A375 (cell line): Measurements from ENCODE around the gene QRICH2. TPM values are rescaled to one million over a fixed set of nuclear protein-coding genes. Genes with fewer than 3 reads are reported as not detected.

Experiments used
- small RNA-seq: library from RNA; depleted of rRNA; stranded (forward); fragments of <200 nt; gene quantifications from one replicate; pipeline ENCODE3, GENCODE V24; 2014
- total RNA-seq: library from RNA; depleted of rRNA; stranded (reverse); fragments of >200 nt; shearing (Covaris generic); gene quantifications from 2 replicates; pipeline ENCODE4 v1.2.3, GENCODE V29; 2014; rRNA removed

Gene QRICH2, protein sequence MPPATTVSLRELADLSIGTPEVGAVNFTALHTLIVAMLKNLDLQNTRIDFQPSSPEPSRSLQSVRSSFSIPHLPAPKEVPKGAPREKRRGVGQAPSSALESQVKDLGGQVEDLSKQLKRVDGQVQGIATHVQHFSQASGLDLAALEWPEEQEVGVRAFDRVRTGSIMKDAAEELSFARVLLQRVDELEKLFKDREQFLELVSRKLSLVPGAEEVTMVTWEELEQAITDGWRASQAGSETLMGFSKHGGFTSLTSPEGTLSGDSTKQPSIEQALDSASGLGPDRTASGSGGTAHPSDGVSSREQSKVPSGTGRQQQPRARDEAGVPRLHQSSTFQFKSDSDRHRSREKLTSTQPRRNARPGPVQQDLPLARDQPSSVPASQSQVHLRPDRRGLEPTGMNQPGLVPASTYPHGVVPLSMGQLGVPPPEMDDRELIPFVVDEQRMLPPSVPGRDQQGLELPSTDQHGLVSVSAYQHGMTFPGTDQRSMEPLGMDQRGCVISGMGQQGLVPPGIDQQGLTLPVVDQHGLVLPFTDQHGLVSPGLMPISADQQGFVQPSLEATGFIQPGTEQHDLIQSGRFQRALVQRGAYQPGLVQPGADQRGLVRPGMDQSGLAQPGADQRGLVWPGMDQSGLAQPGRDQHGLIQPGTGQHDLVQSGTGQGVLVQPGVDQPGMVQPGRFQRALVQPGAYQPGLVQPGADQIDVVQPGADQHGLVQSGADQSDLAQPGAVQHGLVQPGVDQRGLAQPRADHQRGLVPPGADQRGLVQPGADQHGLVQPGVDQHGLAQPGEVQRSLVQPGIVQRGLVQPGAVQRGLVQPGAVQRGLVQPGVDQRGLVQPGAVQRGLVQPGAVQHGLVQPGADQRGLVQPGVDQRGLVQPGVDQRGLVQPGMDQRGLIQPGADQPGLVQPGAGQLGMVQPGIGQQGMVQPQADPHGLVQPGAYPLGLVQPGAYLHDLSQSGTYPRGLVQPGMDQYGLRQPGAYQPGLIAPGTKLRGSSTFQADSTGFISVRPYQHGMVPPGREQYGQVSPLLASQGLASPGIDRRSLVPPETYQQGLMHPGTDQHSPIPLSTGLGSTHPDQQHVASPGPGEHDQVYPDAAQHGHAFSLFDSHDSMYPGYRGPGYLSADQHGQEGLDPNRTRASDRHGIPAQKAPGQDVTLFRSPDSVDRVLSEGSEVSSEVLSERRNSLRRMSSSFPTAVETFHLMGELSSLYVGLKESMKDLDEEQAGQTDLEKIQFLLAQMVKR (N-terminal part only)
- total RNA-seq: 0.60 and 1.4 TPM in 2 replicates

DNA sequence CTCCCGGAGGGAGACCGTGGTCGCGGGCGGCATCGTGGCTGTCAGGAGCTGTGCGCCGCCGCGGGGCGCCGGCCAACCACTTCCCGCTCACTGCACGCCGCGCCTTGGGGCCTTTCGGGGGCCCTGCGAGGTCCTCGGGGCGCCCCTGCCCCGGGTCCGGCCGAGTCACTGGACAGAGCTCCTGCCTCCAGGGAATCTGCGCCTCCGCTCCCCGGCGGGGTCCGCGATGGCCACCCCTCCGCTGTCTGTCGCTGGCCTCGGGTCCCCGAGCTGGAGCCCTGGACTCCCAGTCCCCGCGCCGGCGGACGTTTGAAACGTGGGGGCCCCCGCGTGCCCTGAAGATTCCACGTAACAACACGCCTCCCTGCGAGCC lies at the start of gene QRICH2:
Gene QRICH2 (minus strand): TSS at position 311 of the 373 bp plus-strand sequence. CDS start 278 bp downstream, at position 33.

DNA sequence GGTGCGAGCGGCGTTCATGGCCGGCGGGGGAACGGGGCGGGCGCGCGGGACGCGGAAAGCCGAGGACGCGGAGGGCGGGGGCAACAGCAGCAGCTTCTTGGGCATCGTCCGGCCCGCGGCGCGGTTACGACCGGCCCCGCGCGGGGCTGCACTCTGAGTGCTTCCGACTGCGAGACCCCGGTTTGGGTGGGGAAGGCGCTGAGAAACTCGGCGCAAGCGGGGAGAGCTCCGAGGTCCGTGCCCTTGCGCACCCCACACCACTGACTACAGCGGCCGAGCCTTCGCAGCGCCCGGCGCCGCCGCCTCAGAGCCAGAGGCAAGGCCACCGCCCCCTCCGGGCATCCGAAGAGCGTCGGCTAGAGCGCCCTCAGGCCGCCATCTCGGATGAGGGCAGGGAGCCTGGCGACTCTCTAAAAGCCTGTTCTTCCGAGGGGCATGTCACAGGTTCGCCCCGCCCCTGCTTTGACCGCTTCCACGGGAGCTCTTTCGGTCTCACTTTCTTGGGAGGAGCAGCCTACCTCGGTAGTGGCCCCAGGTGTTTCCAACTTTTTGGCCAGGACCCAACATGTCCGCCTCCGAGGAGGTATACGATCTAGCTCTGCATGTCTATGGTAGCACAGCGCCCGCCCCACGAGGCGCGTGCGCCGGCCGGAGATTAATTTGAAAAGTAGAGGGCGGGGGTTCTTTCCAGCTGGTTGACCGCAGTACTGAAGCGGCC lies 45.7 kb upstream of the QRICH2 start, which contains the start of gene PRPSAP1:
Gene PRPSAP1 (minus strand): TSS at position 318 of the 718 bp plus-strand sequence. CDS start 213 bp downstream, at position 105.

DNA sequence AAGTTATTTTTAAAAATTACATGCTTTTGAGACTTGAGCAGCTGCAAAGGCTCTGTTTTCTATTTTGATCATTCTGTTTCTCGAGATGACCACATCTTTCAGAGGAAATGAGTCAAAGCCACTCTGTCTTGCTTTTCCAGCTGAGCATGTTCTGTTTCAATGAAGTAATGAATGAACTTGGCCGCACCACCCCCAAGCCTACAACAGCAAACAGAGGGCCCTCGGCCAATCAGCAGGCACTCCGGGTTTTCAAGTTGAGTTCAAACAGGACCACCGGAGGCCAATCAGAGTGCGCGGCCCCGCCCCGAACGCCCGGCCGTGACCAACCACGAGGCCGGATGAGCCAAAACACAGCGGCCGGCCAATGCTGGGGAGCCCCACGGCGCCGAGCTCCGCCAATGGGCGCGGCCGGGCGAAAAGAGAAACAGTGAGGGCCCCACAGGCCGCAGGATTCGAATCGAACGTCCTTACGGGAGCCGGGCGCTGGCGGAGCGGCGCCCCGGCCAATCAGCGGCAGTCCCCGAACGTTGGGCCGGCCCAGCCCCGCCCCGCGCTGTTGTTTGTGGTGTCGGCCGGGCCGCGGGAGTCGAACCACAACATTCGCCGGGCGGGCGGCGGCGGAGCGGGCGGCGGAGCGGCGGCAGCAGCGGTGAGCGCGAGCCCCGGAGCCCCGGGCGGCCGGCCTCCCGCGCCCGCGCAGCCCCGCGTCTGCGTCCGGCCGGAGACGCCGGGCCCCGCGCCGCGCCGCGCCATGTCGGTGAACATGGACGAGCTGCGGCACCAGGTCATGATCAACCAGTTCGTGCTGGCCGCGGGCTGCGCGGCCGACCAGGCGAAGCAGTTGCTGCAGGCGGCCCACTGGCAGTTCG lies 43.1 kb downstream of the QRICH2 start, which contains the start of gene UBALD2:
Gene UBALD2 (plus strand): TSS at position 594 of the 869 bp plus-strand sequence. CDS start 158 bp downstream, at position 752.

DNA sequence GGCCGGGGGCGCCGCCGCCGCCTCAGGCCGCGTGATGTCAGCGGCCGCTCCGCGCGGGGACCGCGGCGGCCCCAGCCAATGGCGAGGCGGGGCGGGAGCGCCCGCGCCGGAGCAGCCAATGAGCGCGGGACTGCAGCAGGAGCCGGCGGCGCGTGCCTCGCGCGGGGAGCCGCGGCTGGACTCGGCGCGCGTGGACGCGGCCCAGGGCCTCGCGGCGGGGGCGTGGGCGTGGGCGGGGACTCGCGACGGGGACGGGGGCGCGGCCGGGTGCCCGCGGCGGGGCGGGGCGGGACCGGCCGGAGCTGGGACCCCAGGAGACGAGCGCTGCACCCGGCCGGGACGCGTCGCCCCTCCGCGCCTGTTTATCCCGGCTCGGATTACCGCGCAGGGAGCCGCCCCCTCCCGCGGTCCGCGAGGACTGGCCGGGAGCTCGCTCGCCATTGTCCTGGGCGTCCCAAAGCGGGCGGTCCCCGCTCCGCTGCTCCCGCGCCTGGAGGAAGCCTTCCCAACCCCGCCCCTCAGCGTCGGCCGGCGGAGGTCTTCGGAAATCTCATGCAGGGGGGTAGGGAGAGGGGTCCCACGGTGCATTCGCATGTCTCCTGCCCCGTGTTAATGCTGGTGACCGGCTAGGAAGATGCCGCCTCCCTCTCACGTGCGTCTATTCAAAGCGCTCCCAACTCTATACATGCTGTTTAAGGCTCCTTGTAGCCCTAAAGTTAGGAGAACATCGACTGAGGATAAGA lies 67.4 kb downstream of the QRICH2 start, which contains the start of gene RNF157:
Gene RNF157 (minus strand): TSS at position 33 of the 743 bp plus-strand sequence. CDS start 253 bp downstream, outside the sequence.

Small RNAs within 50 kb of the gene (small RNA-seq; reads per million reads assigned to genes)
- not detected for gene RF00019
- gene RNU6-24P: not detected

Other genes starting within 250 kb of the QRICH2 start
- gene SRP68, start 235.8 kb downstream of the QRICH2 start, total RNA-seq: 23.8 and 30.2 TPM in 2 replicates
- gene GALR2, start 233.5 kb downstream of the QRICH2 start, total RNA-seq: 0.32 TPM in 1 of 2 replicates, not detected in the other
- 0.29 TPM in 1 of 2 replicates, not detected in the other for gene ZACN, start 229.1 kb downstream of the QRICH2 start, total RNA-seq
- gene EXOC7, start 204.5 kb downstream of the QRICH2 start, total RNA-seq: 65.9 and 70.1 TPM in 2 replicates
- gene FOXJ1, start 167.0 kb downstream of the QRICH2 start, total RNA-seq: 0.19 TPM in 1 of 2 replicates, not detected in the other
- gene RNF157, start 67.8 kb downstream of the QRICH2 start, total RNA-seq: 10.0 and 12.1 TPM in 2 replicates
- gene UBALD2, start 42.9 kb downstream of the QRICH2 start, total RNA-seq: 76.0 and 76.5 TPM in 2 replicates
- gene PRPSAP1, start 45.6 kb upstream of the QRICH2 start, total RNA-seq: 27.3 and 29.1 TPM in 2 replicates
- gene SPHK1, start 76.3 kb upstream of the QRICH2 start, total RNA-seq: 14.4 and 24.3 TPM in 2 replicates
- gene UBE2O, start 144.9 kb upstream of the QRICH2 start, total RNA-seq: 26.1 TPM in 2 replicates
- gene AANAT, start 159.3 kb upstream of the QRICH2 start, total RNA-seq: not detected in 2 replicates
- gene RHBDF2, start 193.1 kb upstream of the QRICH2 start, total RNA-seq: 12.6 and 14.4 TPM in 2 replicates
- 2.4 TPM in 1 of 2 replicates, not detected in the other for gene CYGB, start 229.4 kb upstream of the QRICH2 start, total RNA-seq
- gene PRCD, start 231.8 kb upstream of the QRICH2 start, total RNA-seq: 0.24 TPM in 1 of 2 replicates, not detected in the other